ENCODE data around the gene PRMT7.

Gene PRMT7

DNA sequence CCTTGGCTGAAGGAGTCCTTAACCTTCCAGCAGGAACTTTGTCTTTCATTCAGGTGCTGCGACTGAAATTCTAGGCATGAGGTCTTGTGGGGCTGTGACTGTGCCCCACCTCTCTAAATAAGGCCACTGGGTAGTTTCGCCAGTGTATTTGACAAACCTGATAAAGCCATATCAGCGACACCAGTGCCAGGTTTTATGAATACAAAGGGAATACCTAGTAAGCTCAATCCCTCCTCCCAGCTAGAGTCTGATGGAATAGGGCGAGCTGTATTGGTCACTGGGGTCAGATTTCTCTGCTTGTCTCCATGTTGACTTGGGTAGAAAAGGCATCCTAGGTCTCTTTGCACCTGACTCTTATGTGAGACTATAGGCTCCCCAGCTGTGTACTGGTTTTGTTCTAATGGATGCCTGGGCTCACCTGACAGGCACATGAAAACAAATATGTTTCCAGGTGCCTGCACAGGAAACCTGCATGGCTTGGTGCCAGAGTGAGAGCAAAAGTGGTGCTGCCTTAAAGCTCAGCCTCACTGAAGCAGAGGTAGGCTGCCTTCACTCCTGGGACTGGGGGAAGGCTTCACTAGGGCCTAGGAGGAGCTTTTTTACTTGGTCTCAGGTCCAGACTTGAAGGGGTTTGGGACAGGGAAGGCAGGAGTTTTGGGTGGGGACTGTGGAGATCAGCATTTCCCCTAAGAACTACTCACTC lies 38.2 kb upstream of the PRMT7 start:
- Histone ChIP-seq H3K4me1 (ENCODE audit: control insufficient read depth in 1 of 2, insufficient read depth in 2 of 2, low read length in 2 of 2) (peaks cover 19 to 34% of the 10 kb centered on the region in 2 donors), H3K27ac (ENCODE audit: low read depth, low read length) (no peak overlapping the region), H3K27me3 (ENCODE audit: control insufficient read depth in 1 of 2, insufficient read depth in 2 of 2, low read length in 2 of 2) (no peaks in the 10 kb centered on the region), H3K9ac (ENCODE audit: low read depth in 1 of 2, low read length in 2 of 2) (peak overlapping the region in 1 of 2 donors; percentile 5), H3K9me3 (ENCODE audit: control insufficient read depth in 1 of 2, low read length in 2 of 2) (no peaks in the 10 kb centered on the region), H3K4me3 (ENCODE audit: low read depth in 1 of 2, low read length in 2 of 2) (no peak overlapping the region), H3K36me3 (ENCODE audit: control insufficient read depth in 1 of 2, insufficient read depth in 2 of 2, low read length in 2 of 2) (peaks cover 6 to 19% of the 10 kb centered on the region in 2 donors)

DNA sequence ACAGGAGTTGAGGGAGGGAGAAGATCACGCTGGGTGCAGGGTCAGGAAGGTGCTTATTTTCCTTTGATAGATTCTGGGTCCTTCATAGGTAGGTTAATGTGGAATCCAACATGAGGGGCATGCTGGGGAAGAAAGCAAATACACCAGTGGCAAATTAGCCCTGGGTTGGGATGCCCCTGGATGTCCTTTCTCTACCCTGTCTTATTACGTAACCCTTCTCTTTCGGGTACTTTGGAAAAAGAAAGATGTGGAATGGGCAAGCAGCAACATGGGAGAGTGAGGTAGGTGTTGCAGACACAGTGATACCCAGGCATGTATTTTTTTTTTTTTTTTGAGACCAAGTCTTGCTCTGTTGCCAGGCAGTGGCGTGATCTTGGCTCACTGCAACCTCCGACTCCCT lies 37.4 kb upstream of the PRMT7 start:
- H3K4me1 ChIP-seq (ENCODE audit: control insufficient read depth in 1 of 2, insufficient read depth in 2 of 2, low read length in 2 of 2): peaks cover 13 to 27% of the 10 kb centered on the region in 2 donors
- peaks cover 6 to 19% of the 10 kb centered on the region in 2 donors for H3K36me3 ChIP-seq (ENCODE audit: control insufficient read depth in 1 of 2, insufficient read depth in 2 of 2, low read length in 2 of 2)
- peak overlapping the region in 1 of 2 donors; percentile 10 for H3K9ac ChIP-seq (ENCODE audit: low read depth in 1 of 2, low read length in 2 of 2)
- H3K27ac ChIP-seq (ENCODE audit: low read depth, low read length): no peak overlapping the region
- no peaks in the 10 kb centered on the region for H3K27me3 ChIP-seq (ENCODE audit: control insufficient read depth in 1 of 2, insufficient read depth in 2 of 2, low read length in 2 of 2)
- no peak overlapping the region for H3K4me3 ChIP-seq (ENCODE audit: low read depth in 1 of 2, low read length in 2 of 2)
- H3K9me3 ChIP-seq (ENCODE audit: control insufficient read depth in 1 of 2, low read length in 2 of 2): no peaks in the 10 kb centered on the region

GRCh38 chr16:68273896-68274295 lies 36.9 kb upstream of the PRMT7 start:
- H3K4me3 ChIP-seq (ENCODE audit: low read depth in 1 of 2, low read length in 2 of 2): no peak overlapping the region
- no peaks in the 10 kb centered on the region for H3K27me3 ChIP-seq (ENCODE audit: control insufficient read depth in 1 of 2, insufficient read depth in 2 of 2, low read length in 2 of 2)
- H3K9ac ChIP-seq (ENCODE audit: low read depth in 1 of 2, low read length in 2 of 2): no peak overlapping the region
- peaks cover 6 to 19% of the 10 kb centered on the region in 2 donors for H3K36me3 ChIP-seq (ENCODE audit: control insufficient read depth in 1 of 2, insufficient read depth in 2 of 2, low read length in 2 of 2)
- H3K4me1 ChIP-seq (ENCODE audit: control insufficient read depth in 1 of 2, insufficient read depth in 2 of 2, low read length in 2 of 2): peaks cover 13 to 27% of the 10 kb centered on the region in 2 donors
- no peak overlapping the region for H3K27ac ChIP-seq (ENCODE audit: low read depth, low read length)
- H3K9me3 ChIP-seq (ENCODE audit: control insufficient read depth in 1 of 2, low read length in 2 of 2): no peaks in the 10 kb centered on the region

DNA sequence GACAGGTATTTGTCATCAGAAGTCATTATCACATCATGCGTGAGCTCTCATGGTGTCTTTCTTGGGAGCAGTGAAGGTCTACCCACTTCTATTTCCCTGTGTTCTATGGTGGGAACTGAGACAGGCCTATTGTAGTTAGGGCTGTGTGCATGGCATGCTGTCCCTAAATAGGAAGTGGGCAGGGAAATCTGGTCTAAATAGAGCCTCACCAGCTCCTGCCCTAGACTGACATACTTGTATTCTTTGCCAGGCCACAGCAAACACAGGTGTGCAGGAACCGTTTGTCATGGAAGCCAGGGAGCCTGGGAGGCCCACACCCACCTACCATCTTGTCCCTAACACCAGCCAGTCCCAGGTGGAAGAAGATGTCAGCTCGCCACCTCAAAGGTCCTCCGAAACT lies 36.4 kb upstream of the PRMT7 start:
- Histone ChIP-seq H3K9ac (ENCODE audit: low read depth in 1 of 2, low read length in 2 of 2) (no peak overlapping the region), H3K4me3 (ENCODE audit: low read depth in 1 of 2, low read length in 2 of 2) (no peak overlapping the region), H3K27ac (ENCODE audit: low read depth, low read length) (no peak overlapping the region), H3K9me3 (ENCODE audit: control insufficient read depth in 1 of 2, low read length in 2 of 2) (no peaks in the 10 kb centered on the region), H3K4me1 (ENCODE audit: control insufficient read depth in 1 of 2, insufficient read depth in 2 of 2, low read length in 2 of 2) (peaks cover 13 to 23% of the 10 kb centered on the region in 2 donors), H3K36me3 (ENCODE audit: control insufficient read depth in 1 of 2, insufficient read depth in 2 of 2, low read length in 2 of 2) (peaks cover 6 to 19% of the 10 kb centered on the region in 2 donors), H3K27me3 (ENCODE audit: control insufficient read depth in 1 of 2, insufficient read depth in 2 of 2, low read length in 2 of 2) (no peaks in the 10 kb centered on the region)

GRCh38 chr16:68275611-68276191 lies 35.1 kb upstream of the PRMT7 start:
- H3K27ac ChIP-seq (ENCODE audit: low read depth, low read length): no peak overlapping the region
- no peak overlapping the region for H3K4me3 ChIP-seq (ENCODE audit: low read depth in 1 of 2, low read length in 2 of 2)
- H3K4me1 ChIP-seq (ENCODE audit: control insufficient read depth in 1 of 2, insufficient read depth in 2 of 2, low read length in 2 of 2): peaks cover 13 to 22% of the 10 kb centered on the region in 2 donors
- no peak overlapping the region for H3K9ac ChIP-seq (ENCODE audit: low read depth in 1 of 2, low read length in 2 of 2)
- peaks cover 6 to 22% of the 10 kb centered on the region in 2 donors for H3K36me3 ChIP-seq (ENCODE audit: control insufficient read depth in 1 of 2, insufficient read depth in 2 of 2, low read length in 2 of 2)
- H3K9me3 ChIP-seq (ENCODE audit: control insufficient read depth in 1 of 2, low read length in 2 of 2): no peaks in the 10 kb centered on the region
- no peaks in the 10 kb centered on the region for H3K27me3 ChIP-seq (ENCODE audit: control insufficient read depth in 1 of 2, insufficient read depth in 2 of 2, low read length in 2 of 2)

- no peak overlapping the region for H3K27ac ChIP-seq (ENCODE audit: low read depth, low read length)
- H3K4me1 ChIP-seq (ENCODE audit: control insufficient read depth in 1 of 2, insufficient read depth in 2 of 2, low read length in 2 of 2): peaks cover 13 to 22% of the 10 kb centered on the region in 2 donors
- H3K36me3 ChIP-seq (ENCODE audit: control insufficient read depth in 1 of 2, insufficient read depth in 2 of 2, low read length in 2 of 2): peaks cover 6 to 23% of the 10 kb centered on the region in 2 donors
- no peaks in the 10 kb centered on the region for H3K9me3 ChIP-seq (ENCODE audit: control insufficient read depth in 1 of 2, low read length in 2 of 2)
- H3K9ac ChIP-seq (ENCODE audit: low read depth in 1 of 2, low read length in 2 of 2): no peak overlapping the region
- no peaks in the 10 kb centered on the region for H3K27me3 ChIP-seq (ENCODE audit: control insufficient read depth in 1 of 2, insufficient read depth in 2 of 2, low read length in 2 of 2)
- H3K4me3 ChIP-seq (ENCODE audit: low read depth in 1 of 2, low read length in 2 of 2): no peak overlapping the region
Observed at GRCh38 chr16:68276223-68276622, 34.6 kb upstream of the PRMT7 start.

GRCh38 chr16:68279726-68280558 lies 30.9 kb upstream of the PRMT7 start:
- Histone ChIP-seq H3K36me3 (ENCODE audit: control insufficient read depth in 1 of 2, insufficient read depth in 2 of 2, low read length in 2 of 2) (peaks cover 0 to 16% of the 10 kb centered on the region in 2 donors), H3K27ac (ENCODE audit: low read depth, low read length) (no peak overlapping the region), H3K9me3 (ENCODE audit: control insufficient read depth in 1 of 2, low read length in 2 of 2) (no peaks in the 10 kb centered on the region), H3K27me3 (ENCODE audit: control insufficient read depth in 1 of 2, insufficient read depth in 2 of 2, low read length in 2 of 2) (no peaks in the 10 kb centered on the region), H3K4me1 (ENCODE audit: control insufficient read depth in 1 of 2, insufficient read depth in 2 of 2, low read length in 2 of 2) (peaks cover 6 to 27% of the 10 kb centered on the region in 2 donors), H3K4me3 (ENCODE audit: low read depth in 1 of 2, low read length in 2 of 2) (no peak overlapping the region), H3K9ac (ENCODE audit: low read depth in 1 of 2, low read length in 2 of 2) (no peak overlapping the region)

- H3K27me3 ChIP-seq (ENCODE audit: control insufficient read depth in 1 of 2, insufficient read depth in 2 of 2, low read length in 2 of 2): no peaks in the 10 kb centered on the region
- peaks cover 0 to 19% of the 10 kb centered on the region in 2 donors for H3K36me3 ChIP-seq (ENCODE audit: control insufficient read depth in 1 of 2, insufficient read depth in 2 of 2, low read length in 2 of 2)
- no peaks in the 10 kb centered on the region for H3K9me3 ChIP-seq (ENCODE audit: control insufficient read depth in 1 of 2, low read length in 2 of 2)
- no peak overlapping the region for H3K9ac ChIP-seq (ENCODE audit: low read depth in 1 of 2, low read length in 2 of 2)
- H3K4me3 ChIP-seq (ENCODE audit: low read depth in 1 of 2, low read length in 2 of 2): no peak overlapping the region
- H3K27ac ChIP-seq (ENCODE audit: low read depth, low read length): no peak overlapping the region
- H3K4me1 ChIP-seq (ENCODE audit: control insufficient read depth in 1 of 2, insufficient read depth in 2 of 2, low read length in 2 of 2): peaks cover 12 to 35% of the 10 kb centered on the region in 2 donors
Observed at GRCh38 chr16:68281368-68282063, 29.3 kb upstream of the PRMT7 start.

DNA sequence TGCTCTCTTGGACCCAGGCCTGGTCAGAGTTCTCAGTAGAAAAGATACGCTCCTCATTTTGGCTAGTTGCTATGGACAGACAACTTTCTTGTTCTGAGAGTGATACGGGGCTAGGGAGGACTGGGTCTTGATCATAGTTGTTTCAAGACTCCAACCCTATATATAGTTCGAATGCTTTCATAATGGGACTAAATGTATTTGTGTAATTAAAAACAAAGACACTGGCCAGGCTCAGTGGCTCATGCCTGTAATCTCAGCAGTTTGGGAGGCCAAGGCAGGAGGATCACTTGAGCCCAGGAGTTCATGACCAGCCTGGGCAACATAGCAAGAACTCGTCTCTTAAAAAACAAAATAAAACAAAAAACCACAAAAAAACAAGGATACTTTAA lies 28.8 kb upstream of the PRMT7 start:
- Histone ChIP-seq H3K4me1 (ENCODE audit: control insufficient read depth in 1 of 2, insufficient read depth in 2 of 2, low read length in 2 of 2) (peaks cover 12 to 36% of the 10 kb centered on the region in 2 donors), H3K27ac (ENCODE audit: low read depth, low read length) (no peak overlapping the region), H3K4me3 (ENCODE audit: low read depth in 1 of 2, low read length in 2 of 2) (no peak overlapping the region), H3K36me3 (ENCODE audit: control insufficient read depth in 1 of 2, insufficient read depth in 2 of 2, low read length in 2 of 2) (peaks cover 0 to 21% of the 10 kb centered on the region in 2 donors), H3K9ac (ENCODE audit: low read depth in 1 of 2, low read length in 2 of 2) (no peak overlapping the region), H3K27me3 (ENCODE audit: control insufficient read depth in 1 of 2, insufficient read depth in 2 of 2, low read length in 2 of 2) (no peaks in the 10 kb centered on the region), H3K9me3 (ENCODE audit: control insufficient read depth in 1 of 2, low read length in 2 of 2) (no peaks in the 10 kb centered on the region)
